ENCODE results near the gene MICOS13. TPM values are rescaled to one million over a fixed set of nuclear protein-coding genes. Genes with fewer than 3 reads are reported as not detected.

Gene MICOS13
- total RNA-seq, 2 experiments from 2014 or later, result 39.2 to 119 TPM

- Histone ChIP-seq H3K9me2 (ENCODE audit: insufficient read depth, low read length) (no peaks in the 10 kb centered on the region), H3K9me3 (ENCODE audit: low read length) (no peaks in the 10 kb centered on the region), H3K4me3 (ENCODE audit: low read depth, low read length, poor library complexity, severe bottlenecking) (no peak overlapping the region), H3K36me3 (ENCODE audit: insufficient read depth, low read length) (peaks cover 92% of the 10 kb centered on the region), H3K79me2 (ENCODE audit: insufficient read depth, low read depth, low read length) (no peaks in the 10 kb centered on the region), H3K27ac (ENCODE audit: low read depth, low read length, poor library complexity, severe bottlenecking) (no peak overlapping the region), H4K20me1 (ENCODE audit: insufficient read depth, low read length) (no peaks in the 10 kb centered on the region), H2AFZ (ENCODE audit: low read length) (no peak overlapping the region), H3K4me1 (ENCODE audit: insufficient read depth, low read length, poor library complexity, severe bottlenecking) (peaks cover 6% of the 10 kb centered on the region), H3K4me2 (ENCODE audit: low read length) (no peak overlapping the region; the same call in 1 of the 2 replicates)
- CTCF ChIA-PET (ENCODE audit: unreplicated experiment), result no interaction called here
- POLR2A ChIA-PET, result no interaction called here
- DNase-seq (ENCODE audit: low spot score), result peak; percentile 33
- BruUV-seq (replicated peaks), result no TSS peak
- TF ChIP-seq CTCF (conservative IDR thresholded peaks at IDR 0.05; ENCODE audit: low read length) (no peak), EZH2phosphoT487 (IDR thresholded peaks at IDR 0.05; ENCODE audit: borderline replicate concordance, low read depth, low read length) (no peak)
- intact Hi-C loops (cut with micrococcal nuclease; ENCODE audit: unreplicated experiment), result no loop called here
These were observed 18.5 kb upstream of the MICOS13 start for GRCh38 chr19:5698635-5699422.

GRCh38 chr19:5697890-5698634 lies 17.7 kb upstream of the MICOS13 start:
- no peaks in the 10 kb centered on the region for H4K20me1 ChIP-seq (ENCODE audit: insufficient read depth, low read length)
- no peak for DNase-seq (ENCODE audit: low spot score)
- ChIA-PET CTCF (ENCODE audit: unreplicated experiment) (no interaction called here), POLR2A (no interaction called here)
- no peaks in the 10 kb centered on the region for H3K9me2 ChIP-seq (ENCODE audit: insufficient read depth, low read length)
- no peak overlapping the region for H3K4me2 ChIP-seq (ENCODE audit: low read length)
- peaks cover 92% of the 10 kb centered on the region for H3K36me3 ChIP-seq (ENCODE audit: insufficient read depth, low read length)
- intact Hi-C loops (cut with micrococcal nuclease; ENCODE audit: unreplicated experiment), result no loop called here
- H3K79me2 ChIP-seq (ENCODE audit: insufficient read depth, low read depth, low read length), result peaks cover 7% of the 10 kb centered on the region; the same call in 1 of the 2 replicates
- TF ChIP-seq CTCF (conservative IDR thresholded peaks at IDR 0.05; ENCODE audit: low read length) (no peak), EZH2phosphoT487 (IDR thresholded peaks at IDR 0.05; ENCODE audit: borderline replicate concordance, low read depth, low read length) (no peak)
- no peaks in the 10 kb centered on the region for H3K9me3 ChIP-seq (ENCODE audit: low read length)
- no peak overlapping the region for H3K4me3 ChIP-seq (ENCODE audit: low read depth, low read length, poor library complexity, severe bottlenecking)
- H3K27ac ChIP-seq (ENCODE audit: low read depth, low read length, poor library complexity, severe bottlenecking), result no peak overlapping the region
- BruUV-seq (replicated peaks), result no TSS peak
- no peak overlapping the region for H2AFZ ChIP-seq (ENCODE audit: low read length)
- peaks cover 6% of the 10 kb centered on the region for H3K4me1 ChIP-seq (ENCODE audit: insufficient read depth, low read length, poor library complexity, severe bottlenecking)
